Skeletal muscle satellite cell (primary cell): ENCODE results near the gene DNM3.

Experiments
- H3K27me3 ChIP-seq: 2 replicates; pipeline ENCODE4 v1.7.0; 2013; ENCODE audit warnings: low read length; ENCODE audit not compliant: control insufficient read depth, insufficient read depth
- H3K36me3 ChIP-seq: 2 replicates; pipeline ENCODE4 v1.7.0; 2013; ENCODE audit warnings: mild to moderate bottlenecking, control low read depth, low read length; ENCODE audit not compliant: insufficient read depth
- H3K4me1 ChIP-seq: 2 replicates; pipeline ENCODE4 v1.7.0; 2013; ENCODE audit warnings: low read length; ENCODE audit not compliant: control insufficient read depth, insufficient read depth
- H3K4me2 ChIP-seq: 2 replicates; pipeline ENCODE4 v1.7.0; 2013; ENCODE audit warnings: mild to moderate bottlenecking, low read length
- H3K4me3 ChIP-seq: 2 replicates; pipeline ENCODE4 v1.7.0; 2013; ENCODE audit warnings: low read length
- H3K9ac ChIP-seq: 2 replicates; pipeline ENCODE4 v1.7.0; 2013; ENCODE audit warnings: mild to moderate bottlenecking, low read depth, low read length, moderate library complexity
- H3K9me3 ChIP-seq: replicated peaks from 2 replicates; pipeline ENCODE4 v1.7.0; 2013; ENCODE audit warnings: mild to moderate bottlenecking, control low read depth, low read length

The DNM3 gene

GRCh38 chr1:171954361-171954760 lies 113.1 kb downstream of the DNM3 start:
- no peak overlapping the region for H3K4me3 ChIP-seq
- no peak overlapping the region for H3K9ac ChIP-seq
- no peaks in the 10 kb centered on the region for H3K4me1 ChIP-seq
- peaks cover 4% of the 10 kb centered on the region for H3K27me3 ChIP-seq
- no peaks in the 10 kb centered on the region for H3K9me3 ChIP-seq
- no peaks in the 10 kb centered on the region for H3K36me3 ChIP-seq
- no peak overlapping the region for H3K4me2 ChIP-seq

- Histone ChIP-seq H3K9me3 (no peaks in the 10 kb centered on the region), H3K4me2 (no peak overlapping the region), H3K4me1 (peaks cover 4% of the 10 kb centered on the region), H3K36me3 (no peaks in the 10 kb centered on the region), H3K4me3 (no peak overlapping the region), H3K27me3 (no peaks in the 10 kb centered on the region), H3K9ac (no peak overlapping the region)
These were observed 120.6 kb downstream of the DNM3 start for GRCh38 chr1:171961861-171962260.

- peaks cover 4% of the 10 kb centered on the region for H3K4me1 ChIP-seq
- H3K4me2 ChIP-seq, result no peak overlapping the region
- no peak overlapping the region for H3K4me3 ChIP-seq
- H3K27me3 ChIP-seq, result no peaks in the 10 kb centered on the region
- no peak overlapping the region for H3K9ac ChIP-seq
- no peaks in the 10 kb centered on the region for H3K9me3 ChIP-seq
- H3K36me3 ChIP-seq, result no peaks in the 10 kb centered on the region
These were observed 122.5 kb downstream of the DNM3 start for GRCh38 chr1:171963762-171964161.

DNA sequence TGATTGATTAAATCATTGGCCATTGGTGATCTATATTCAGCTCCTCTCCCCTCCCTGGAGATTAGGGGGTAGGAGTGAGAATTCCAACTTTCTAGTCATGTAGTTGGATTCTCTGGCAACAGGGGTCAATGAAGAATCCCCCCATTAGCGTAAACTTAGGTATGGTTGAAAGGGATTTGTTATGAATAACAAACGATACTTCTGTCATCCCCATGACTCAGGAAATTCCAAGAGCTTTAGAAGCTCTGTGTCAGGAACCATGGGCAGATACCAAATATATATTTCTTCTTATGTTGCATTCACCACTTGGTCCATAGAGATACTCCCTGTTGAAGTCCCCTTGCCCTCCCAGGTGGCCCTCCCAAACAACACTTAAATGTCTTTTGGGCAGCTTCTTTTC lies 124.5 kb downstream of the DNM3 start:
- H3K4me1 ChIP-seq, result peaks cover 4% of the 10 kb centered on the region
- no peak overlapping the region for H3K4me3 ChIP-seq
- H3K36me3 ChIP-seq, result no peaks in the 10 kb centered on the region
- no peaks in the 10 kb centered on the region for H3K9me3 ChIP-seq
- no peak overlapping the region for H3K9ac ChIP-seq
- no peaks in the 10 kb centered on the region for H3K27me3 ChIP-seq
- H3K4me2 ChIP-seq, result no peak overlapping the region

GRCh38 chr1:171966426-171967220 lies 125.3 kb downstream of the DNM3 start:
- no peaks in the 10 kb centered on the region for H3K36me3 ChIP-seq
- no peak overlapping the region for H3K9ac ChIP-seq
- no peaks in the 10 kb centered on the region for H3K9me3 ChIP-seq
- H3K27me3 ChIP-seq, result no peaks in the 10 kb centered on the region
- no peak overlapping the region for H3K4me3 ChIP-seq
- peaks cover 4% of the 10 kb centered on the region for H3K4me1 ChIP-seq
- no peak overlapping the region for H3K4me2 ChIP-seq

GRCh38 chr1:171969226-171969625 lies 127.9 kb downstream of the DNM3 start:
- H3K27me3 ChIP-seq, result no peaks in the 10 kb centered on the region
- no peak overlapping the region for H3K4me2 ChIP-seq
- no peak overlapping the region for H3K4me3 ChIP-seq
- H3K9ac ChIP-seq, result no peak overlapping the region
- no peaks in the 10 kb centered on the region for H3K9me3 ChIP-seq
- peaks cover 4% of the 10 kb centered on the region for H3K4me1 ChIP-seq
- no peaks in the 10 kb centered on the region for H3K36me3 ChIP-seq

DNA sequence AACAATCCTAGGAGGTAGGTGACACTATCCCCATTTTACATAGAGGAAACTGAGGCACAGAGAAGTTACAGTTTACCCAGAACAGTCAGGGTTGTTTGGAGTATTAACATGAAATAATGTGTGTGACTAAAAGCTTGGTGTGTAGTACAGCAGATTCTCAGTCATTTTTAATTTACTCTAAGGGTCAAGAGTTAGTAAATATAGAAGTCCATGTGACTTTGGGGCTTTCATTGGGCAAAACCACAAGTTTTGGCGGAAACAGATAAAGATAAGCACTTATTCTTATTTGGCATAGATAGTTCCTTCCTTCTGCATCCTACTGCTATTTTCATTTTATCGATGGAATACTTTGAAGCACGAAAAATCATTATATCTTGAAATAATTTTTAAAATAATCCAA lies 128.5 kb downstream of the DNM3 start:
- no peak overlapping the region for H3K4me2 ChIP-seq
- no peak overlapping the region for H3K4me3 ChIP-seq
- H3K4me1 ChIP-seq, result peaks cover 4% of the 10 kb centered on the region
- H3K27me3 ChIP-seq, result no peaks in the 10 kb centered on the region
- no peak overlapping the region for H3K9ac ChIP-seq
- no peaks in the 10 kb centered on the region for H3K36me3 ChIP-seq
- H3K9me3 ChIP-seq, result no peaks in the 10 kb centered on the region

DNA sequence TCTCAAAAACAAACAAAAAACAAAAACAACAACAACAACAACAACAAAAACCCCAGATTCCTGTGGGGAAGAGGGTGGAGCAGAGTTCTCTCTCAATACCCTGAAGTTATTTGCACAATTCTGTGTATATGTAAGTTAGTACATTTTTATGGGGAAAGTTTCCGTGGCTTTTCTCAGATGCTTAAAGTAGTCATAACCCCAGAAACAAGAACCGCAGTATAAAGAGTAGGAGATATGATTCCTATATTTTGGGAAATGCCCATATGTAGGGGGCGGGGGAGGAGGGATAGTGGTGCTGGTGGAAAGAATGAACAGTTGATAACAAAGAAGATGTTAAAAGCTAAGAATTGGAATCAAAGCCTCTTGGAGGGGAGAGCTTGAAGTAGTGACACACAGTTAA lies 131.5 kb downstream of the DNM3 start:
- no peaks in the 10 kb centered on the region for H3K9me3 ChIP-seq
- H3K27me3 ChIP-seq, result no peaks in the 10 kb centered on the region
- H3K4me2 ChIP-seq, result no peak overlapping the region
- no peak overlapping the region for H3K4me3 ChIP-seq
- H3K36me3 ChIP-seq, result no peaks in the 10 kb centered on the region
- no peaks in the 10 kb centered on the region for H3K4me1 ChIP-seq
- H3K9ac ChIP-seq, result no peak overlapping the region

DNA sequence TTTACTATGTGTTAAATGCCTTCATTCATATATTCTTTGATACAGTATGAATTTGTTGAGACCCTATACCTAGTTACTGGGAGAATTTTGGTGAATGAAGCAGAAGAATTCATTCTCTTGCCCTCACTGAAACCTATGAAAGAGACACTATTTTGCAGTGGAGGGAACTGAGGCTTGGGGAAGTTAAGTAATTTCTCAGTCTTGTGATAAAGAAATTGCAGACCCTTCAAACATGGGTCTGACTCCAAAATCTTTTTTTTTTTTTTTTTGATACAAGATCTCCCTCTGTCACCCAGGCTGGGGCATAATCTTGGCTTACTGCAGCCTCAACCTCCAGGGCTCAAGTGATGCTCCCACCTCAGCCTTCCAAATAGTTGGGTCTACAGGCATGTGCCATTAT lies 132.1 kb downstream of the DNM3 start:
- Histone ChIP-seq H3K27me3 (no peaks in the 10 kb centered on the region), H3K9ac (no peak overlapping the region)

DNA sequence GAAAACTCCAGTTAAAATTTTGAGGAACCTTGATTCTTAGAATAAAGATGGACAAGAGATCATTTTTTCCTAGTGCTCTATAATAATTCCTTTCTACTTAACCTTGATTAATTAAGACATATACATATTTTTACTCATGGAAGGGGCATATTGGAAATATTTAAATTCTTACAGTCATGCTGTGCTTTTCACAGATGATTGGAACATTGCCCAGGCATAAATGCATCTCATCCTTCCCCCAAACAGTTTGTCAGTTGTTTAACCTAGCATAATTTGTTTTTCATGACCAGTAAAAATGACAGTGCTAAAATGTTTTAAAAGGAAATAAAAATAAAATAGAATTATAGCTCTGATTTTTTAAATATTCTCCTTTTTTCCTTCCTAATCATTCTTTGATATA lies 140.0 kb downstream of the DNM3 start:
- H3K9ac ChIP-seq, result no peak overlapping the region
- H3K4me2 ChIP-seq, result no peak overlapping the region
- H3K36me3 ChIP-seq, result no peaks in the 10 kb centered on the region
- no peaks in the 10 kb centered on the region for H3K4me1 ChIP-seq
- no peak overlapping the region for H3K4me3 ChIP-seq
- H3K9me3 ChIP-seq, result no peaks in the 10 kb centered on the region
- no peaks in the 10 kb centered on the region for H3K27me3 ChIP-seq

More for the DNA sequence above, 132.1 kb downstream of the DNM3 start:
- H3K4me1 ChIP-seq, result no peaks in the 10 kb centered on the region
- no peaks in the 10 kb centered on the region for H3K9me3 ChIP-seq
- no peaks in the 10 kb centered on the region for H3K36me3 ChIP-seq
- H3K4me2 ChIP-seq, result no peak overlapping the region
- H3K4me3 ChIP-seq, result no peak overlapping the region

DNA sequence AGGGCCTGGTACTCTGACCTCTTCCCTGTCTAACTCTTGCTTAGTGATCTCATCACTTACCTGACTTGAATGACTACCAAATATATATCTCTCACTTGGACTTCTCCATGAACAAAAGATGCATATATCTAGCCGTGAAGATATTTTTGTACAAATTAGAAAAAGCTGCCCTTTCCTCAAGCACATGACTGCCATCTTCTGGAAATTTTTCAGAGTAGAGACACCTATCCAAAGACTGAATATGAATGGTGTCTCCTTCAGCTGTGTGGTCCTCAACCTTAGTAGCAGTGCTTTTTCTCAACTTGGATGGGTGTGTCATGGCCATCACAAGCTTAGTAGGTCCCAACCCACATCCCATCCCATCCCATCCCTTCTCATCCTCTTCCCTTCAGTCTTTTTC lies 142.3 kb downstream of the DNM3 start:
- Histone ChIP-seq H3K36me3 (no peaks in the 10 kb centered on the region), H3K4me3 (no peak overlapping the region), H3K9me3 (no peaks in the 10 kb centered on the region), H3K4me1 (no peaks in the 10 kb centered on the region), H3K27me3 (no peaks in the 10 kb centered on the region), H3K4me2 (no peak overlapping the region), H3K9ac (no peak overlapping the region)

- H3K4me1 ChIP-seq, result no peaks in the 10 kb centered on the region
- H3K27me3 ChIP-seq, result no peaks in the 10 kb centered on the region
- H3K36me3 ChIP-seq, result no peaks in the 10 kb centered on the region
- no peak overlapping the region for H3K4me3 ChIP-seq
- no peak overlapping the region for H3K4me2 ChIP-seq
- H3K9ac ChIP-seq, result no peak overlapping the region
- H3K9me3 ChIP-seq, result no peaks in the 10 kb centered on the region
These were observed 143.0 kb downstream of the DNM3 start for GRCh38 chr1:171984262-171984661.
